ENCODE measurements around the gene FOS.

- TF ChIP-seq, protein P1, sequence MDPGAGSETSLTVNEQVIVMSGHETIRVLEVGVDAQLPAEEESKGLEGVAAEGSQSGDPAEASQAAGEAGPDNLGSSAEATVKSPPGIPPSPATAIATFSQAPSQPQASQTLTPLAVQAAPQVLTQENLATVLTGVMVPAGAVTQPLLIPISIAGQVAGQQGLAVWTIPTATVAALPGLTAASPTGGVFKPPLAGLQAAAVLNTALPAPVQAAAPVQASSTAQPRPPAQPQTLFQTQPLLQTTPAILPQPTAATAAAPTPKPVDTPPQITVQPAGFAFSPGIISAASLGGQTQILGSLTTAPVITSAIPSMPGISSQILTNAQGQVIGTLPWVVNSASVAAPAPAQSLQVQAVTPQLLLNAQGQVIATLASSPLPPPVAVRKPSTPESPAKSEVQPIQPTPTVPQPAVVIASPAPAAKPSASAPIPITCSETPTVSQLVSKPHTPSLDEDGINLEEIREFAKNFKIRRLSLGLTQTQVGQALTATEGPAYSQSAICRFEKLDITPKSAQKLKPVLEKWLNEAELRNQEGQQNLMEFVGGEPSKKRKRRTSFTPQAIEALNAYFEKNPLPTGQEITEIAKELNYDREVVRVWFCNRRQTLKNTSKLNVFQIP (CRISPR knock-in tag; IDR thresholded peaks at IDR 0.05; ENCODE audit: borderline replicate concordance, low read depth), result no peak
- TF ChIP-seq CREB5 (CRISPR knock-in tag; IDR thresholded peaks at IDR 0.05; ENCODE audit: low read depth) (no peak), CSDC2 (CRISPR knock-in tag; IDR thresholded peaks at IDR 0.05) (no peak), ZFP30 (CRISPR knock-in tag; IDR thresholded peaks at IDR 0.05) (no peak), ZNF8 (CRISPR knock-in tag; IDR thresholded peaks at IDR 0.05) (no peak), RARB (CRISPR knock-in tag; IDR thresholded peaks at IDR 0.05) (no peak), ESRRG (CRISPR knock-in tag; IDR thresholded peaks at IDR 0.05) (no peak), BACH2 (CRISPR knock-in tag; IDR thresholded peaks at IDR 0.05; ENCODE audit: borderline replicate concordance) (no peak), TOX (CRISPR knock-in tag; IDR thresholded peaks at IDR 0.05; ENCODE audit: borderline replicate concordance) (no peak), ARNTL (CRISPR knock-in tag; IDR thresholded peaks at IDR 0.05; ENCODE audit: borderline replicate concordance, low read depth) (no peak), PPARA (CRISPR knock-in tag; IDR thresholded peaks at IDR 0.05; ENCODE audit: borderline replicate concordance) (no peak), ZC3H10 (CRISPR knock-in tag; IDR thresholded peaks at IDR 0.05) (no peak)
- TF ChIP-seq, protein P2, sequence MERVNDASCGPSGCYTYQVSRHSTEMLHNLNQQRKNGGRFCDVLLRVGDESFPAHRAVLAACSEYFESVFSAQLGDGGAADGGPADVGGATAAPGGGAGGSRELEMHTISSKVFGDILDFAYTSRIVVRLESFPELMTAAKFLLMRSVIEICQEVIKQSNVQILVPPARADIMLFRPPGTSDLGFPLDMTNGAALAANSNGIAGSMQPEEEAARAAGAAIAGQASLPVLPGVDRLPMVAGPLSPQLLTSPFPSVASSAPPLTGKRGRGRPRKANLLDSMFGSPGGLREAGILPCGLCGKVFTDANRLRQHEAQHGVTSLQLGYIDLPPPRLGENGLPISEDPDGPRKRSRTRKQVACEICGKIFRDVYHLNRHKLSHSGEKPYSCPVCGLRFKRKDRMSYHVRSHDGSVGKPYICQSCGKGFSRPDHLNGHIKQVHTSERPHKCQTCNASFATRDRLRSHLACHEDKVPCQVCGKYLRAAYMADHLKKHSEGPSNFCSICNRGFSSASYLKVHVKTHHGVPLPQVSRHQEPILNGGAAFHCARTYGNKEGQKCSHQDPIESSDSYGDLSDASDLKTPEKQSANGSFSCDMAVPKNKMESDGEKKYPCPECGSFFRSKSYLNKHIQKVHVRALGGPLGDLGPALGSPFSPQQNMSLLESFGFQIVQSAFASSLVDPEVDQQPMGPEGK (CRISPR knock-in tag; IDR thresholded peaks at IDR 0.05; ENCODE audit: borderline replicate concordance), result no peak
Observed at GRCh38 chr14:75331471-75331870, 52.8 kb downstream of the FOS start.

Data from SK-N-SH treated with all-trans-retinoic acid at 6 μM for 48 hours (cell line).